ENCODE results near the gene TRIM39. TPM values are rescaled to one million over a fixed set of nuclear protein-coding genes. Genes with fewer than 3 reads are reported as not detected.

TRIM39 gene
- total and polyA plus RNA-seq, 2 of the 4 experiments (the other 2 are of a cell fraction) = 7.5 to 10.0 TPM

- no peak overlapping the region for H4K5ac ChIP-seq (ENCODE audit: low read depth, low read length)
- H3K23ac ChIP-seq (ENCODE audit: low read depth, low read length) = no peak overlapping the region
- H3K27me3 ChIP-seq (ENCODE audit: control insufficient read depth, insufficient read depth, low read length) = peaks cover 11% of the 10 kb centered on the region
- H3K79me1 ChIP-seq (ENCODE audit: low read depth in 1 of 2, low read length in 2 of 2) = peaks cover 8 to 10% of the 10 kb centered on the region in 2 experiments; a peak in 3 of 4 replicates
- no peaks in the 10 kb centered on the region for H4K20me1 ChIP-seq (ENCODE audit: insufficient read depth, low read length)
- H2BK5ac ChIP-seq (ENCODE audit: low read depth, low read length, poor library complexity, severe bottlenecking) = no peak overlapping the region
- 75% methylated on average over 1 of the region's 3 CpGs; no CpG with 5 or more reads in 1 of the 2 experiments for WGBS, 2 experiments (ENCODE audit: extremely low coverage in 2 of 2, insufficient read length in 1 of 2)
- no peak overlapping the region for H2AFZ ChIP-seq (replicated peaks; ENCODE audit: low read length, poor library complexity)
- H3K36me3 ChIP-seq (ENCODE audit: control insufficient read depth, insufficient read depth, low read length) = peaks cover 8% of the 10 kb centered on the region
- H3K9ac ChIP-seq (ENCODE audit: low read depth, low read length) = no peak overlapping the region
- peaks cover 7% of the 10 kb centered on the region for H3K9me1 ChIP-seq (ENCODE audit: insufficient read depth, low read length)
- no peak overlapping the region for H3K56ac ChIP-seq (ENCODE audit: extremely low read depth, insufficient read depth, low read length)
- intact Hi-C loops (cut with micrococcal nuclease) (loop anchor here (5.0 kb wide), 1 partner anchor 132 kb away; no protein-coding TSS in a partner anchor), dilution Hi-C loops (cut with HindIII; ENCODE audit: low sequenced_read_pairs, unreplicated experiment) (no loop called here), in situ Hi-C loops (cut with MboI; ENCODE audit: low sequenced_read_pairs) (no loop called here)
- DNase-seq = no peak
- H2AK9ac ChIP-seq (replicated peaks; ENCODE audit: low read depth, low read length, poor library complexity) = no peak overlapping the region
- H2AK5ac ChIP-seq (ENCODE audit: low read depth, low read length) = no peak overlapping the region
- H3K4me1 ChIP-seq (ENCODE audit: control insufficient read depth, insufficient read depth, low read length) = no peaks in the 10 kb centered on the region
- H3K4me2 ChIP-seq (ENCODE audit: low read depth, low read length) = no peak overlapping the region
- CTCF ChIA-PET = no interaction called here
- H3K18ac ChIP-seq (ENCODE audit: low read depth, low read length) = no peak overlapping the region
- H3K4ac ChIP-seq (ENCODE audit: low read depth, low read length) = no peak overlapping the region
- H4K91ac ChIP-seq (ENCODE audit: insufficient read depth, low read depth, low read length) = no peak overlapping the region
- no peak overlapping the region for H2BK15ac ChIP-seq (ENCODE audit: low read depth, low read length)
- H2BK20ac ChIP-seq (ENCODE audit: low read depth, low read length) = no peak overlapping the region
- BruUV-seq (replicated peaks) = no TSS peak
- POLR2A ChIA-PET (ENCODE audit: unreplicated experiment) = no interaction called here
- no peak for TF ChIP-seq CHD1 (IDR thresholded peaks at IDR 0.05; ENCODE audit: low read depth, low read length)
- TF ChIP-seq MAZ (IDR thresholded peaks at IDR 0.05; ENCODE audit: borderline replicate concordance, low read depth, low read length) = no peak
- TF ChIP-seq CTCF (conservative IDR thresholded peaks at IDR 0.05; ENCODE audit: low read depth, low read length) = no peak
- no peak for TF ChIP-seq SMC3 (IDR thresholded peaks at IDR 0.05; ENCODE audit: low read depth, low read length)
- no peak for TF ChIP-seq POLR2A (IDR thresholded peaks at IDR 0.05; ENCODE audit: low read depth, low read length)
- TF ChIP-seq NFE2L2 (IDR thresholded peaks at IDR 0.05; ENCODE audit: low read depth, low read length) = no peak
- TF ChIP-seq MXI1 (IDR thresholded peaks at IDR 0.05; ENCODE audit: borderline replicate concordance, low read depth, low read length) = no peak
- no peak for TF ChIP-seq MAFK (IDR thresholded peaks at IDR 0.05; ENCODE audit: low read depth, low read length)
- no peak for TF ChIP-seq RCOR1 (IDR thresholded peaks at IDR 0.05; ENCODE audit: insufficient replicate concordance, low read length)
- H3K27ac ChIP-seq (ENCODE audit: insufficient read depth, low read length) = no peak overlapping the region
- H2BK120ac ChIP-seq (ENCODE audit: low read depth, low read length) = no peak overlapping the region
- ATAC-seq (ENCODE audit: low read depth) = no peak
- H3K9me3 ChIP-seq (ENCODE audit: control insufficient read depth, insufficient read depth, low read length) = no peaks in the 10 kb centered on the region
- no peak overlapping the region for H3K4me3 ChIP-seq (ENCODE audit: insufficient read depth, low read depth, low read length)
- no peak overlapping the region for H3K14ac ChIP-seq (replicated peaks; ENCODE audit: low read depth, low read length)
- H4K8ac ChIP-seq (ENCODE audit: low read depth in 2 of 2, low read length in 2 of 2) = no peak overlapping the region
These were observed 22.2 kb downstream of the TRIM39 start for GRCh38 chr6:30348957-30349356.

Data from IMR-90 (cell line).